Skeletal muscle satellite cell (primary cell): Measurements from ENCODE around the gene SHLD1.
"Not testable (repeated sequence)": the region's sequence is repeated elsewhere in the genome, so short reads cannot be mapped to it uniquely, and the experiment has no call there.

Experiments used
- H3K27me3 ChIP-seq: 2 replicates; pipeline ENCODE4 v1.7.0; 2013; ENCODE audit warnings: low read length; ENCODE audit not compliant: control insufficient read depth, insufficient read depth
- H3K36me3 ChIP-seq: 2 replicates; pipeline ENCODE4 v1.7.0; 2013; ENCODE audit warnings: mild to moderate bottlenecking, control low read depth, low read length; ENCODE audit not compliant: insufficient read depth
- H3K4me1 ChIP-seq: 2 replicates; pipeline ENCODE4 v1.7.0; 2013; ENCODE audit warnings: low read length; ENCODE audit not compliant: control insufficient read depth, insufficient read depth
- H3K4me2 ChIP-seq: 2 replicates; pipeline ENCODE4 v1.7.0; 2013; ENCODE audit warnings: mild to moderate bottlenecking, low read length
- H3K4me3 ChIP-seq: 2 replicates; pipeline ENCODE4 v1.7.0; 2013; ENCODE audit warnings: low read length
- H3K9ac ChIP-seq: 2 replicates; pipeline ENCODE4 v1.7.0; 2013; ENCODE audit warnings: mild to moderate bottlenecking, low read depth, low read length, moderate library complexity
- H3K9me3 ChIP-seq: replicated peaks from 2 replicates; pipeline ENCODE4 v1.7.0; 2013; ENCODE audit warnings: mild to moderate bottlenecking, control low read depth, low read length

The SHLD1 gene

GRCh38 chr20:5737966-5738365, 12.2 kb upstream of the SHLD1 start:
- H3K36me3 ChIP-seq, result no peaks in the 10 kb centered on the region
- peaks cover 9% of the 10 kb centered on the region for H3K4me1 ChIP-seq
- no peaks in the 10 kb centered on the region for H3K9me3 ChIP-seq
- peaks cover 19% of the 10 kb centered on the region for H3K27me3 ChIP-seq
- no peak overlapping the region for H3K4me3 ChIP-seq
- H3K9ac ChIP-seq, result no peak overlapping the region
- H3K4me2 ChIP-seq, result no peak overlapping the region

- peaks cover 17% of the 10 kb centered on the region for H3K27me3 ChIP-seq
- H3K4me1 ChIP-seq, H3K4me3 ChIP-seq, H3K9ac ChIP-seq, H3K36me3 ChIP-seq, H3K4me2 ChIP-seq, H3K9me3 ChIP-seq: not testable (repeated sequence)
These were observed 9.6 kb upstream of the SHLD1 start for GRCh38 chr20:5740643-5741042.

- Histone ChIP-seq H3K4me2 (no peak overlapping the region), H3K9me3 (no peaks in the 10 kb centered on the region), H3K4me1 (peaks cover 9% of the 10 kb centered on the region), H3K4me3 (no peak overlapping the region), H3K9ac (no peak overlapping the region), H3K27me3 (peaks cover 19% of the 10 kb centered on the region), H3K36me3 (no peaks in the 10 kb centered on the region)
These were observed 9.1 kb upstream of the SHLD1 start for GRCh38 chr20:5741089-5741488.

- no peak overlapping the region for H3K4me3 ChIP-seq
- H3K9ac ChIP-seq, result no peak overlapping the region
- peaks cover 5% of the 10 kb centered on the region for H3K4me1 ChIP-seq
- no peaks in the 10 kb centered on the region for H3K9me3 ChIP-seq
- no peak overlapping the region for H3K4me2 ChIP-seq
- no peaks in the 10 kb centered on the region for H3K36me3 ChIP-seq
- H3K27me3 ChIP-seq, result peaks cover 25% of the 10 kb centered on the region
These were observed 8.2 kb upstream of the SHLD1 start for GRCh38 chr20:5742041-5742440.

- Histone ChIP-seq H3K4me1 (no peaks in the 10 kb centered on the region), H3K36me3 (no peaks in the 10 kb centered on the region), H3K9me3 (no peaks in the 10 kb centered on the region), H3K9ac (no peak overlapping the region), H3K27me3 (peaks cover 25% of the 10 kb centered on the region), H3K4me2 (no peak overlapping the region), H3K4me3 (no peak overlapping the region)
These were observed 4.7 kb upstream of the SHLD1 start for GRCh38 chr20:5745416-5746030.

DNA sequence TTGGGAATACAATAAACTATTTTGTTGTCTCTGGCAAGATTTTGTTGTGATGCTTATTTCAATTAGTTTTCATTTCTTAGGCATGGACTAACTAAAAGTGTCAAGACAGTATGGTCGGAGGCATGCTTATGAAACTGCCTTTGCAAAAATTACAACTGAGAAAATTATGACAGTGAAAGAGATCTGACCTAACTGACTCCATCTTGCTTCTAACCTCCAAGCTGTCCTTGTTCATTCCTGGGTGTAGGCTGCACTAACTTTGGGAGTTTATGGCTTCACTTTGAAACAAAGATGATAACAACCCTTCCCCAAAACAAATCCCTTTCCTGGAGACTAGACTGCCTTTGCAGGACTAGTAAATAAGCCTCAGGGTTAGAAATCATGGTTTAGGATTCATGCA, 4.1 kb upstream of the SHLD1 start:
- Histone ChIP-seq H3K27me3 (peaks cover 24% of the 10 kb centered on the region), H3K9me3 (no peaks in the 10 kb centered on the region), H3K4me3 (no peak overlapping the region), H3K4me1 (peaks cover 1% of the 10 kb centered on the region), H3K36me3 (no peaks in the 10 kb centered on the region), H3K4me2 (no peak overlapping the region), H3K9ac (no peak overlapping the region)

GRCh38 chr20:5748246-5748645, 2.0 kb upstream of the SHLD1 start:
- no peak overlapping the region for H3K9ac ChIP-seq
- no peak overlapping the region for H3K4me3 ChIP-seq
- peaks cover 16% of the 10 kb centered on the region for H3K27me3 ChIP-seq
- no peaks in the 10 kb centered on the region for H3K36me3 ChIP-seq
- H3K4me1 ChIP-seq, result peaks cover 6% of the 10 kb centered on the region
- H3K4me2 ChIP-seq, result no peak overlapping the region
- H3K9me3 ChIP-seq, result no peaks in the 10 kb centered on the region

DNA sequence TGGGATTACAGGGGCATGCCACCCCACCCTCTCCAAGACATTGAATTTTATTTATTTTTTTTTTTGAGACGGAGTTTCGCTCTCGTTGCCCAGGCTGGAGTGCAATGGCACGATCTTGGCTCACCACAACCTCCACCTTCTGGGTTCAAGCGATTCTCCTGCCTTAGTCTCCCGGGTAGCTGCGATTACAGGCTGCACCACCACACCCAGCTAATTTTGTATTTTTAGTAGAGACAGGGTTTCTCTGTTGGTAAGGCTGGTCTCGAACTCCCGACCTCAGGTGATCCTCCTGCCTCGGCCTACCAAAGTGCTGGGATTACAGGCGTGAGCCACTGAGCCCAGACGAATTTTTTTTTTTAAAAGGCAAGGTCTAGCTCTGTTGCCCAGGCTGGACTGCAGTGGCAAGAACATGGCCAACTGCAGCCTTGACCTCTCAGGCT, 669 bp upstream of the SHLD1 start:
- not testable (repeated sequence) for H3K4me1 ChIP-seq, H3K4me2 ChIP-seq, H3K9me3 ChIP-seq, H3K36me3 ChIP-seq, H3K9ac ChIP-seq, H3K4me3 ChIP-seq
- H3K27me3 ChIP-seq, result peaks cover 16% of the 10 kb centered on the region

GRCh38 chr20:5751856-5752255, 1.7 kb downstream of the SHLD1 start:
- Histone ChIP-seq H3K4me3 (no peak overlapping the region), H3K9ac (no peak overlapping the region), H3K36me3 (no peaks in the 10 kb centered on the region), H3K4me1 (peaks cover 6% of the 10 kb centered on the region), H3K4me2 (no peak overlapping the region), H3K27me3 (peaks cover 6% of the 10 kb centered on the region), H3K9me3 (no peaks in the 10 kb centered on the region)

DNA sequence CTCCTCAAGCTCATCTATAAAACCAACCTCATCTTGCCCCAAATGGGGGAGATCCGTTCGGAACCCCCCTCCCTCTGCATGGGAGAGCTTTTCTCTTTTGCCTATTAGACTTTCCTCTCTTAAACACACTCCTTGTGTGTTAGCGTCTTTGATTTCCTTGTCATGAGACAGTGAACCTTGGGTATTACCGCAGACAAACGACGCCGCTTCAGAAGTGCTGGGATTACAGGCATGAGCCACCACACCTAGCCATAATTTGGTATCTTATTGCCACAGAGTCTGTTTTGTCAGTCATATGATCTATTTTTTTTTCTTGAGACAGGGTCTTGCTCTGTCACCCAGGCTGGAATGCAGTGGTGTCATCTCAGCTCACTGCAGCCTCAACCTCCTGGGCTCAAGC, 3.6 kb downstream of the SHLD1 start:
- Histone ChIP-seq H3K4me3 (no peak overlapping the region), H3K4me1 (peaks cover 6% of the 10 kb centered on the region), H3K27me3 (no peaks in the 10 kb centered on the region), H3K9ac (no peak overlapping the region), H3K36me3 (no peaks in the 10 kb centered on the region), H3K9me3 (no peaks in the 10 kb centered on the region), H3K4me2 (no peak overlapping the region)

DNA sequence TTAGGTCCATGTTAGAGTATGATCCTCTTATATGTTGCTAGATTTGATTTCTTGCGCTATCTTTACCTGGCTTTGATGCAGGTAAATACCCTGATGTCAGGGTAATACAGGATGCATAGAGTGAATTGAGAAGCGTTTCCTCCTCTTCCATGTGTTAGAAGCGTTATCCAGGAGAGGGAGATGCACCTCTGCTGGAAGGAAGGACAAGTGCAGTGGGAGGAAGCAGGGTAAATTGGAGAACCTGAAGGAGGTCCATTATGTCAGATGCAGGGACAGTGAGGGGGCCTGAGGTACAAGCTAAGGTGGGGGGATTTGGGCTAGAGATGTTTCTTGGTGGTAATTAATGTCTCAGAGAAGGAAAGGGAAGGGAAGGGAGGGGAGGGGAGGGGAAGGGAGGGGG, 7.7 kb downstream of the SHLD1 start:
- H3K36me3 ChIP-seq, result no peaks in the 10 kb centered on the region
- H3K27me3 ChIP-seq, result no peaks in the 10 kb centered on the region
- no peaks in the 10 kb centered on the region for H3K4me1 ChIP-seq
- no peaks in the 10 kb centered on the region for H3K9me3 ChIP-seq
- H3K9ac ChIP-seq, result no peak overlapping the region
- H3K4me2 ChIP-seq, result no peak overlapping the region
- H3K4me3 ChIP-seq, result no peak overlapping the region

DNA sequence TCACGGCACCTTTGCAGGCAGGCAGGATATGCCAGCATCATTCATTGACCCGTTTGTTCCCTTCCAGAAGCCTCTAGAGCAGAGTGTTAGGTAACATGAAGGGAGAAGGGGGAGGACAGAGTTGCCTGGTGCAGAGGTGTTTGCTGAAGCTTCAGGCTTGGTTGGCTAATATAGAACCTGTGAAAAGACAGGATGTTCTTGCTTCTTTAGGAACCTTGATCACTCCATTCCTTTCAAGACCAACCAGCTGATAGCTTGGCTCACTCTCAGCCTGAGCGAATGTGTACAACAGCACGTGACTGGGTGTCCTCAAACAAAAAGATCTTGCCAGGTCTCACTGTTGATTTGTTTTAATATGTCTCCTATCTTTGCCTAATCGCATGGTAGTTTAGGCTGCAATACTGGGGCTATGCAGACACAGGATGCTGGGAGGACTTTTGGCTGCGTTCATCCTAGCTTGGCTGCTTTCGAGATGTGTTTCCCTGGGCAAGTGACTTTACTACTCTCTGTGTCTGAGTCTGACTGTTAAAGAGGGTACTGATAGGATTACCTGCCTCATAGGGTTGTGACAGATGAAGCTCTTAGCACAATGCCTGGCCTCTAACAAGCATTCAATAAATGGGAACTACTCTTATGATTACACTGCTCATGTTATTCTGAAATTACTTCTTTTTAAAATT, 16.0 kb downstream of the SHLD1 start:
- H3K9ac ChIP-seq, result no peak overlapping the region
- no peaks in the 10 kb centered on the region for H3K27me3 ChIP-seq
- no peaks in the 10 kb centered on the region for H3K4me1 ChIP-seq
- H3K36me3 ChIP-seq, result no peaks in the 10 kb centered on the region
- H3K9me3 ChIP-seq, result no peaks in the 10 kb centered on the region
- H3K4me3 ChIP-seq, result no peak overlapping the region
- H3K4me2 ChIP-seq, result no peak overlapping the region
